ENCODE results near the gene MAPRE3. TPM values are rescaled to one million over a fixed set of nuclear protein-coding genes. Genes with fewer than 3 reads are reported as not detected.
"Not testable (repeated sequence)": the region's sequence is repeated elsewhere in the genome, so short reads cannot be mapped to it uniquely, and the experiment has no call there.

MAPRE3 gene
- 12.0 and 15.3 TPM in 2 replicates for polyA plus RNA-seq (2011; rRNA removed)
- 8.1 and 9.1 TPM in 2 replicates for polyA minus RNA-seq (2011; rRNA and poly(A)+ RNA removed)

GRCh38 chr2:26970244-26970927 is at the start of gene MAPRE3:
Gene MAPRE3 (plus strand): TSS chr2:26970637. CDS start chr2:27022219, 51,582 bp downstream.
- no peaks in the 10 kb centered on the region for H3K36me3 ChIP-seq (ENCODE audit: control insufficient read depth, insufficient read depth, low read length)
- no peak for TF ChIP-seq CTCF (IDR thresholded peaks at IDR 0.05; ENCODE audit: insufficient read depth, low read depth, low read length)
- peak within 1 kb of the TSS; percentile 64 for H3K4me3 ChIP-seq (ENCODE audit: low read depth, low read length)
- peaks cover 6% of the 10 kb centered on the region for H3K27me3 ChIP-seq (ENCODE audit: control insufficient read depth, insufficient read depth, low read length)
- CTCF ChIA-PET = interaction anchor here (0.9 to 2.9 kb wide), 2 partner anchors 8 to 9 kb away, joined by 6 to 20 read pairs; no protein-coding TSS in a partner anchor
- POLR2A ChIA-PET = interaction anchor here (0.5 kb wide), 1 partner anchor 46 kb away, joined by 7 read pairs; no protein-coding TSS in a partner anchor
- DNase-seq (ENCODE audit: low read depth) = no peak

GRCh38 chr2:26921323-26921722 is 49.1 kb upstream of the MAPRE3 start:
- no peak overlapping the region for H3K4me3 ChIP-seq (ENCODE audit: low read depth, low read length)
- POLR2A ChIA-PET = no interaction called here
- no peaks in the 10 kb centered on the region for H3K36me3 ChIP-seq (ENCODE audit: control insufficient read depth, insufficient read depth, low read length)
- peaks cover 9% of the 10 kb centered on the region for H3K27me3 ChIP-seq (ENCODE audit: control insufficient read depth, insufficient read depth, low read length)
- CTCF ChIA-PET = interaction anchor here (0.6 to 3.2 kb wide), 3 partner anchors 8 to 75 kb away, joined by 4 to 24 read pairs (median 4); no protein-coding TSS in a partner anchor
- no peak for TF ChIP-seq CTCF (IDR thresholded peaks at IDR 0.05; ENCODE audit: insufficient read depth, low read depth, low read length)
- no peak for DNase-seq (ENCODE audit: low read depth)

- no peak overlapping the region for H3K4me3 ChIP-seq (ENCODE audit: low read depth, low read length)
- ChIA-PET POLR2A (no interaction called here), CTCF (interaction anchor here (0.6 to 3.2 kb wide), 12 partner anchors 13 to 315 kb away, joined by 3 to 24 read pairs (median 4); no protein-coding TSS in a partner anchor)
- DNase-seq (ENCODE audit: low read depth) = no peak
- peak; percentile 52 for TF ChIP-seq CTCF (IDR thresholded peaks at IDR 0.05; ENCODE audit: insufficient read depth, low read depth, low read length)
- peaks cover 6% of the 10 kb centered on the region for H3K27me3 ChIP-seq (ENCODE audit: control insufficient read depth, insufficient read depth, low read length)
- no peaks in the 10 kb centered on the region for H3K36me3 ChIP-seq (ENCODE audit: control insufficient read depth, insufficient read depth, low read length)
Observed at GRCh38 chr2:26922405-26923188, 47.8 kb upstream of the MAPRE3 start.

- POLR2A ChIA-PET; H3K27me3 ChIP-seq (ENCODE audit: control insufficient read depth, insufficient read depth, low read length); DNase-seq (ENCODE audit: low read depth); H3K36me3 ChIP-seq (ENCODE audit: control insufficient read depth, insufficient read depth, low read length); H3K4me3 ChIP-seq (ENCODE audit: low read depth, low read length): not testable (repeated sequence)
- CTCF ChIA-PET = interaction anchor here (0.6 to 3.2 kb wide), 9 partner anchors 12 to 315 kb away, joined by 3 to 24 read pairs (median 4); no protein-coding TSS in a partner anchor
Observed at GRCh38 chr2:26923189-26923466, 47.3 kb upstream of the MAPRE3 start.

GRCh38 chr2:26924731-26925099 is 45.7 kb upstream of the MAPRE3 start:
- no peak overlapping the region for H3K4me3 ChIP-seq (ENCODE audit: low read depth, low read length)
- H3K27me3 ChIP-seq (ENCODE audit: control insufficient read depth, insufficient read depth, low read length) = peaks cover 7% of the 10 kb centered on the region
- ChIA-PET POLR2A (no interaction called here), CTCF (no interaction called here)
- no peaks in the 10 kb centered on the region for H3K36me3 ChIP-seq (ENCODE audit: control insufficient read depth, insufficient read depth, low read length)
- DNase-seq (ENCODE audit: low read depth) = no peak
- TF ChIP-seq CTCF (IDR thresholded peaks at IDR 0.05; ENCODE audit: insufficient read depth, low read depth, low read length) = no peak
